GM03348 (cell line): ENCODE data around the gene CACNA1D.
"Not testable (repeated sequence)": the region's sequence is repeated elsewhere in the genome, so short reads cannot be mapped to it uniquely, and the experiment has no call there.

Source experiments
- DNase-seq: peaks from one replicate; pipeline ENCODE4 v3.0.0; 2012; ENCODE audit warnings: low spot score

CACNA1D gene

GRCh38 chr3:53658613-53659193 lies 164.3 kb downstream of the CACNA1D start:
- no peak for DNase-seq

- no peak for DNase-seq
Observed at GRCh38 chr3:53659996-53660395, 165.6 kb downstream of the CACNA1D start.

- no peak for DNase-seq
Observed at GRCh38 chr3:53661480-53661879, 167.1 kb downstream of the CACNA1D start.

GRCh38 chr3:53664812-53665211 lies 170.4 kb downstream of the CACNA1D start:
- DNase-seq: not testable (repeated sequence)

- DNase-seq: no peak
Observed at GRCh38 chr3:53665608-53666425, 171.4 kb downstream of the CACNA1D start.

- peak; percentile 42 for DNase-seq
Observed at GRCh38 chr3:53668872-53669271, 174.5 kb downstream of the CACNA1D start.

GRCh38 chr3:53670721-53671120 lies 176.3 kb downstream of the CACNA1D start:
- DNase-seq: no peak

- DNase-seq: no peak
Observed at GRCh38 chr3:53671192-53671960, 177.0 kb downstream of the CACNA1D start.

GRCh38 chr3:53671961-53672299 lies 177.5 kb downstream of the CACNA1D start:
- no peak for DNase-seq

- DNase-seq: no peak
Observed at GRCh38 chr3:53672981-53673380, 178.6 kb downstream of the CACNA1D start.

GRCh38 chr3:53673722-53674350 lies 179.4 kb downstream of the CACNA1D start:
- DNase-seq: no peak

GRCh38 chr3:53674582-53674981 lies 180.2 kb downstream of the CACNA1D start:
- DNase-seq: no peak

- no peak for DNase-seq
Observed at GRCh38 chr3:53675022-53675697, 180.7 kb downstream of the CACNA1D start.

GRCh38 chr3:53675942-53676341 lies 181.5 kb downstream of the CACNA1D start:
- no peak for DNase-seq

- peak; percentile 23 for DNase-seq
Observed at GRCh38 chr3:53677413-53677812, 183.0 kb downstream of the CACNA1D start.

- DNase-seq: no peak
Observed at GRCh38 chr3:53680028-53680427, 185.6 kb downstream of the CACNA1D start.

GRCh38 chr3:53682807-53683206 lies 188.4 kb downstream of the CACNA1D start:
- no peak for DNase-seq

- no peak for DNase-seq
Observed at GRCh38 chr3:53688066-53688465, 193.7 kb downstream of the CACNA1D start.

- DNase-seq: no peak
Observed at GRCh38 chr3:53688989-53689388, 194.6 kb downstream of the CACNA1D start.

GRCh38 chr3:53689681-53690080 lies 195.3 kb downstream of the CACNA1D start:
- no peak for DNase-seq

- no peak for DNase-seq
Observed at GRCh38 chr3:53690521-53690920, 196.1 kb downstream of the CACNA1D start.

GRCh38 chr3:53691349-53691748 lies 196.9 kb downstream of the CACNA1D start:
- DNase-seq: no peak
